ENCODE measurements around the gene KCNQ1.

Gene KCNQ1

DNA sequence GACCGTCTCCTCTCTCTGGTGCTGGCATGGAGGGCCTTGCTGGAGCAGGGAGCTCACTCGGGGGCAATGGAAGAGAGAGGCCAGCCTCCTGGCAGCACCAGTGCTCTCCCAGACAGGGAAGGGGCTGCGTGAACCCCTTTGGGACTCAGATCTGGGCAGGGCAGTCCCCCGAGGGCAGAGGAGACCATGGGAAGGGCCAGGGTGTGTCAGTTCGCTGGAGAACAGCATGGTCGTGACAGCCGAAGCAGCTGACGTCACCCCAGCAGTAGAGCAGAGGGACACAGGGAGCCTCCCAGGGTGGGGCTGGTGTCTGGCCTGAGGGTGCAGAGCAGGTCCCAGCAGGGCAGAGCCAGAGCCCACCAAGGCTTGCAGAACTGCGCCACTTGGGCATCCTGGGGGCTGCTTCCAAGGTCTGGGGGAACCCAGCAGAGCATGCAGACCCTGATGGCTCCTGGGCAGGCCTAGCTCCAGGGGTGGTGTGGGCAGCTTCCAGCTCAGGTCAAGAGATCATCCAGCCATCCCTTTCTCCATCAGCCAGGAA lies 326.0 kb downstream of the KCNQ1 start:
- peak; percentile 19 for DNase-seq

DNA sequence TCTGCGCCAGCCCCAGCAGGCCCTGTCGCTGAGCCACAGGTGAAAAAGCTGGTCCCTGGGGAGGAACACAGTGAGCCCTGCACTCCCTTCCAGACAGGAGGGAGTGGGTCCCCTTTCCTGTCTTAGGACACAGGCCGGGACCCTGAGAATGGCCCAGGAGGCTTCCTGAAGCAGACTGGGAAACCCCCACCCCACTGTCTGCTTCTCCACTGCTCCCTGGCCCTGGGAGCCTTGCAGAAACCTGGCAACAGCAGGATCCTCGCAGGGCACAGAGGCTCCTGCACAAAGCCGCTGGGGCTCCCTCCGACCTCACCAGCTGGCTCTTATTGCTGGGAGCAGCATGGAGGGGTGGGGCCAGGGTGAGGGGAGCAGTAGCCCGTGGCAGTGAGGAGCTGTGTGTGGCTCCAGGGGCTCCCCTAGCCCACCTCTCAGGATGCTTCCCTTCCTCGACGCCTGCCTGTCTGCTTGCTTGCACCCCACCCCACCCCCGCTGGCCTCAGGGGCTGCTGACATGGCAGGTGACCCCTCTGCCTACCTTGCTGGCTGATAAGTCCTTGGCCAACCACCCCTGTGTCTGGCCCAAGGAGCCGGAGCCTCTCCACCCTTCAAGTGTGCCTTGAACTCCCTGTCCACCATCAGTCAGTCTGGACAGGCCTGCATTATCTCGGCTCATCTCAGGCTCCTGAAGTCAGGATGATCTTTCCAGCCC lies 327.1 kb downstream of the KCNQ1 start:
- peak; percentile 14 for DNase-seq

DNA sequence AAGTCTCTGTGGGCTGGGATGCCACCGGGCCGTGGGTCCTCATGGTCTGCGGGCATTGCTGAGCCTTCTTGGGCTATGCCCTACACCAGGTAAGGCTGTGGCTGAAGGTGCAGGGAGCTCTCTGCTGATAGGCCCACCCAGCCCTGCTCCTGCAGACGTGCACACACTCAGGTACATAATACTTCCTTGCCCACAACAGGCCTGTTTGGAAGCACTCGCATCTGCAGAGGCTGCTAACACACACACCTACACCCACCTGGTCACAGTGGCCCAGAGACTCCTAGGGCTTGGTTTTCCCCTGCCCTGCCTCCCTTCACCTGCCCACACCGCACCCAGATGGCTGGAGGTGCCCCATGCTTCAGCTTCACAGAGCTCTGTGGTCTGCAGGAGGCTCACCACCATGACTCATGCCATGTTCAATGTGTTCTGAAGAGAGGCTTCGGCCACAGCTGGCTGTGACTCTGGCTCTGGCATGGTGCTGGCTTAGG lies 327.8 kb downstream of the KCNQ1 start:
- DNase-seq: no peak

DNA sequence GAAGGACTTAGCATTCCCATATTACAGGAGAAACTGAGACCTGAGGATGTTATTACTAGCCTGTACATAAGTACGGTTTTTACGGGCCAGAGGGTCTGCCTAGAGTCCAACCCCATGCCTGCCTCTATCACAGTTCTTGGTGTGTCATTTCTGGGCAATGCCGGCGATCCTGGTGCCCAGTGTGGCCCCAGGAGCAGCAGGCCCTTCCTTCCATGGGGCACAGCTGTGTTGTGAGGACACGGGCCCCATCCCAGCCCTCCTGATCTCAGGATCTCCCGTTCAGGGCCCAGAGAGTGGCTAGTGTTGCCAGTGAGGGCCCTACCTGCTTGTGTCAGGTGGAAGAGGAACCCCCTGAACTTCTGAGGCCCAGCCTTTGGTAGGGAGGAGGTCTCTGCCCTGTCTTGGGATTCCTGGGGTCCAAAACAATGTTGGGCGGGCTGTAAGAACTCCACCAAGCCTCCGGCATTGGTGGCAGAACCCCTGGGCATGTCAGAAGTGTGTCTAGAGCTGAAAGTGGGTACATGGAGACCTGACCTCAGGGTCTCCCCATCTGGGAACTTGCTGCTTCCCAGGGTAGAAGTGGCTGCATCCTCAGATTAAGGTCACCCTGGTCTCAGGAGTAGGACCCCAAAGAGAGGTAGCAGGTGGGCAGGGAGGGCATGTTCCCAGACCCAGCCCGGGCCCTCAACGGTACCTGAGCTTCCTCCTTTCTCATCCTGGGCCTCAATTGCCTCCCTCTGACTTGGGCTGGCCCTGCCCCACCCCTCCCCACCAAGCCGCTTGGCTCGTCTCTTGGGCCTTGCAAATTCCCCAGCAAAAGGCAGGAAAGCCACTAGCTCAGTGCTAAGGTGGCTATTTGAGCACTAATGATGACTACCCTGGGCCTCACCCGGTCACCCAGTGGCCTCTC lies 329.6 kb downstream of the KCNQ1 start:
- DNase-seq: peak; percentile 6

DNA sequence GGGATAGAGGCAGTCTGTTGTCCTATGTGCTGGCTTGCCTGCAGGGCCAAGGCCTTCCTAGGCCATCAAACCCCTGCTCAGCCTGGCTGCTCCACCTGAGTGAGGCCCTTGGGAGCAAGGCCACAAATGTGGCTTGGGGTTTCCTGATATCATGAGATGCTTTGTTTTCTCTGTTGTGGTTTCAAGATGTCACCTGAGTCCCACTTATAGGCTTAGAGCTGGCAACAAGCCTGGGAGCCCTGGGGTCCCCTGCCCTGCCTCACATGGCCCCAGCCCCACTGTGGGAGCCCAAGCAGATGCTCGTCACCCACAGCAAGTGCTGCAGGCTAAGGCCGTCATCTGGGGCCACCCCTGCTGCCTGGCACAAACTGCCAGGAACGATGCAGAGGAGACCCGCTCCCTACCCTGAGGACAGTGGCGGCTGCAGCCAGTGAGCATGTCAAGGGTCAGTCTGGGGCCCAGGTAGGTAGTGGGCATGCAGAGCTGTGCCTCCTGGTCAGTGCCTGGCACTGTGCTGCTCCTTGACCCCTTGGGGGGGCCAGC lies 330.3 kb downstream of the KCNQ1 start:
- peak; percentile 18 for DNase-seq

DNA sequence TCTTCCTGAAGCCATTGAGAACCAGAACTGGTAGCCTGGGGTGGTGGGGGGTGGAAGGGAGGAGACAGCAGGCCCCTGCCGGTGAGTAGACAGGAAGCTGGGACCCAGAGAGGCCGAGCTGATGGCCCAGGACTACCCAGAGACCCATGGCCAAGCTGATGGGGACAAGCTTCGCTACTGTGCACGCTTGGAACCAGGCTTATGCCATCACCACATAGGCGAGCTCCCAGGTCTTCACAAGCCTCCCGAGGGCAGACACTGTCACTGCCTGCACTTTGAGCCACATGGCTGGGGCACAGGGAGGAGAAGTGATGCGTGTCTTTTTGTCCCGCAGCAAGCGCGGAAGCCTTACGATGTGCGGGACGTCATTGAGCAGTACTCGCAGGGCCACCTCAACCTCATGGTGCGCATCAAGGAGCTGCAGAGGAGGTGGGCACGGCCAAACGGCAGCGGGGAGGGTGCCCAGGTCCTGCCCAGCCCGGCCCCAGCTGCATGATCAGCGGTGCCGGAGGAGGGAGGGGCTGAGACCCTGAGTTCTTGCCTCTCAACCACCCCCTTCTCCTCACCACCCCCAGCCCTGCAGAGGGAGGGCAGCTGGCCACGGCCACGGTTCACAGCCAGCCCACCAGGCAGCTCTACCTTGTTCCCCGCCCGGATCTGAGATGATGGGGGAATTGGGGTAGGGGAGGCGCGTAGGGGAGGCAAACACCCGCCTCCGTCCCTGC lies 331.0 kb downstream of the KCNQ1 start:
- DNase-seq: peak; percentile 18

DNA sequence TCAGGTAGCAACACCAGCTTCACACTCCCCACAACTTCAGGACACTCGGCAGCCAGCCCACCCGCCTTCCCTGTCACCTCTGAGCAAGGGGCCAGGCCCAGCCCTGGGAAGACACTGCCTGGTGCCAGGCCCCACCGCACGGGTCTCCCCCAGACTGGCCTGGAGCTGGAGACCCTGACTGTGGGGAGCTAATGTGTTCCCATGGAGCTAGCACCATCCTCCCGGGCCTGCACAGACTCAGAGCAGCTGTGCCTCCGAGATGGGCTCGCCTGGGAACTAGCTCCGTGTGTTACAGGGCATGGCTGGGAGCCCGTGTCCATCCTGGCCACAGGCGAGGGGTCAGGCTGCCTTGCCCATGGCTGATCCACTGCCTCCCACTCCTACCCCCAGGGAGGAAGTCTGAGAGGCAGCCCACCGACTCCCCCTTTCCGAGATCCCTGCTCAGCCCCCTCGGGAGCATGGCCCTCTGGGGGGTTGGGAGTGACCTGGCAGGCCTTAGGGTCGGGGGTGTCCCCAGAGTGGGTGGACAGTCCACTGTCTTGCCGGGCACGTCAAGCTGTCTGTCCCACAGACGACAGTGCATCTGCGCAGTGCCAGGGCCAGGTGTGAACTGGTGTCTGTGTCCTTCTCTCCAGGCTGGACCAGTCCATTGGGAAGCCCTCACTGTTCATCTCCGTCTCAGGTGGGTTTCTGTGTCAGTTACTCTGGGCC lies 331.7 kb downstream of the KCNQ1 start:
- DNase-seq: peak; percentile 24

DNA sequence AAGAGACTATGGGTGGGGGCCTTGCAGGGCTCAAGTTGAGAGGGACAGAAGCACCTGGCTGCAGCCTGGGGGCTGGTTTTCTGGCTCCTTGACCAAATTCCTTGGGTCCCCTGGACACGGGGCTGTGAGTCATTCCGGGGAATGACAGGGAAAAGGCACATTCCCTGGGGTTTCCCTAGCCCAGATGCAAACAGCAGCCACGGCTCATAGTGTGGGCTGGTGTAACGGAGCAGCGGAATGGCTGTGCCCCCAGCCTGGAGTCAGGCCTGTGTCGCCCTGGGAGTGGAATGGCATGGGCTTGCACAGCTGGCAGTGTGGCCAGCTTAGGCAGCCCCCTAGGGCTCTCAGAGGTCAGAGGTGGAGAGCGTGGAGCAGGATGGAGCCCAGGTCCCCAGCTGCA lies 332.6 kb downstream of the KCNQ1 start:
- DNase-seq: no peak

DNA sequence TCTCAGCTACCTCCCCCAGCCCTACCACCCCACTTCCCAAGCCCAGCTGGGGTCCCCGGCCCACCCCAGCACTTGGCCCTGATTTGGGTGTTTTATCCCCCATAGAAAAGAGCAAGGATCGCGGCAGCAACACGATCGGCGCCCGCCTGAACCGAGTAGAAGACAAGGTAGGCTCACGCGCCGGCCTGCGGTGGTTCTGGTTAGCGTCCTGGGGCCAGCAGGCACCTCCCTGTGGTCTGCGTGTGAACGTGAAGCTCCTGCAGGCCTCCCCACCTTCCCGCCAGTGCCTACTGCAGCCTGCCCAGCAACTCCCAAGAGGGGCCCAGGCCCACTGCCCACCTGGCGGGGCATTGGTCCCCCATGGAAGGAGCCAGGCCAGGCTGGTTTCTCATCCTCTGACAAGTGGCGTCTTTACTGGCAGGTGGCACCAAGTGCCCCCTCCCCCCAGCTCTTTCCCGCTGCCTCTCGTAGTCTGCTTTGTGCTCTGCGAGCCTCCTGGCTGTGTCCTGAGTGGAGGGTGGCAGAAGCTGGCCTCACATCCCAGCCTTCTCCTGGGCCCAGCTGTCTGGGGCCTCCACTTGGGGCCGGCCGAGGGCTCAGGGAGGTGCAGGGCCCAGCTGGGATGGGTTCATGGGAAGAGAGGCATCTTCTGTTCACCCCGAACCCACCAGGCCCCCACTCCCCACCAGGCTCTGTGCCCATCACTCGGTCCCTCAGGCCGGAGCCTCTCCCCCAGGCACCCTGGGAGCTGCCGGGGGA lies 333.2 kb downstream of the KCNQ1 start:
- DNase-seq: no peak

DNA sequence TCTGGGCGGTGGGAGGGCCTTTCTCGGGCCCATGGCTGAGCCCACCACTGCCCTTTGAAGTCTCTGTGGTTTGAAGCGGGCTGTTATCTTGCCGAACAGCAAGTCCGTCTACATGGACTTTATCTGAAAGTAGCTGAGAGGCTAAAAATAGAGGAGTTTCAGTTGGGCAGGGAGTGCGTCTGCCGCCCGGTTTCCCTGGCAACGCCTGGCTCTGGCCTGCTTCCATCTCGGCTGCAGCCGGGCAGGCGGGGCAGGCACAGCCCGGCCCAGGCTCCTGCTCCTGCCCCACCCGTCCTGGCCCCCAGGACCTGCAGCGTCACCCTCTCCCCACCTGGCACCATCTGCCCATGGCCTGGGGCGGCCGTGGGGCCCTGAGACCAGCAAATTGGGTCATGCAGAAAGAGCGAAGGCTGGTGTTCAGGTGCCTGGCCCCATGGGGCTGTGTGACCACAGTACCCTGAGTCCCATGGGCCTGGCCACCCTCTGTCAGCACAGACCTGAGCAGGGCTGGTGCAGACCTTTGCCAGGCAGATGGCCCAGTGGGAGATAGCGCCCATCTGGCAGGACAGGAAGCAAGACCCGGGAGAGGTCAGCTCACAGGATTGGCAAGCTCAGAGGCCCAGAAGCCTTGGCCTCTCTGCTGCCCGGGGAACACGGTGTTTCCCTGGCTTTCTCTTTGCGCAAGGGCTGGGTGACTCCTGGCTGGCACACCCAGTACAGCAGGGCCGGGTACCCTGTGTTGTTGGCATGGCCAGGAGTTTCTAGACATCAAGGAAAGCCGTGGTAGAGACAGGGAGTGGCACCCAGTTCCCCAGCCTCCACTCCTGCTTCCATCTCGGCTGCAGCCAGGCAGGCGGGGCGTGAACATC lies 334.1 kb downstream of the KCNQ1 start:
- DNase-seq: peak; percentile 89

DNA sequence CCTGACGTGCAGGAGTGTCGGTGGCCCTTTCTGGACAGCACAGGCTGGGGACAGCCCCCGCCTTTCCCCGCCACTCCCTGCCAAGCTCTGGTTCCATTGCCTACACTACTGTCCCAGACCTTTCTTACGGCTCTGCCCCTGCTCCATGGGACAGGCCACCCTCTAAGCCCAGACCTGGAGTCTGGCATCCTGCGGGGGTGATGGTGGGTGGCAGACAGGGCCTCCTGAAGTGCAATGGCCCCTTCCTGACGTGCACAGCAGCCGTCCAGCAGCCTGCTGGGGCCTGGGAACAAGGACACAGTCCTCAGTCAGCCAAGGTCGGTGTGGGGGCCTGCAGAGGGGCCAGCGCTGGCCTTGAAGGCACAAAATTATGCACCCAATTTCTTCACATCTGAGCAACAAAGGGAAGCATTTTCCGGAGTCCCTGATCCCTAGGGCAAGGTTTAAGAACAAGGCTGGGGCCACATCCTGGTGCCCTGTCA lies 334.7 kb downstream of the KCNQ1 start:
- no peak for DNase-seq

DNA sequence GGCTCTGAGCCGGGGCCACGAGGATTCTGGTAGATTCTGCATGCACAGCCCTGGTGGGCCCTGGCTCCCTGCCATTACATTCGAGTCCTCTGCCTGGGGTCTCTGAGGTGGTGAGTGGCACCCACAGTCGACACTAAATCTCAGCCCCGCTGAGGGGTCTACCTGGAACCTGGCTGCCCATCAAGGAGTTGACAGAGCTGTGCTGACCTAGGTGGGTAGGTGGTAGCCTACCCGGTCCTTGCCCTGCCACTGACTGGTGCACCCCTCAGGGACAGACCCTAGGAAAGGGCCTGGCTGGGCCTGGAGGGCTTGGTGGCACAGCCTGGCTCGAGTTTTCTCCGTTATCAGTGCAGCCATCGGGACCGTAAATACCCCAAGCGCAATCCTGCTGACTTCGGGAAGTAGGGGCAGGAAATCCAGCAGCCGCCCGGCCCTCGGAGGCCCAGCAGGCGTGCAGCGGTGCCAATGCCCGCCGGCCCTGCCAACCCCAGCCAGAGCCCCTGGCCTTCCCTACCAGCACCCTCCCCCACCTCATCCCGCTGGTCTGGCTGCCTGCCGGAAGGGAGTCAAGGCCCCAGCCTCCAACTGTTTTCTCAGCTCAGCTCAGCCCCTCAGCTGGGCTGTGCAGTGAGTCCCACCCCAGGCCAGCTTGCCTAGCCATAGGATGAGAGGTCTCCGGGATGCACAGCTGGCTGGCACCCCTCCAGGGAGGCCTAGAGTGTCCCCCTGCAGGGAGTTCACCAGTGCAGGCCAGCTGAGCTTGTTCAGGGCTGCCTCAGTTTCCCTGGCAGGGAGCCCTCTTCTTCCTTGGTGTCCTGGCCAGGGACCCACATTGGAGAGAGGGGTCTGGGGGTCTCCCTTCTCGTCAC lies 335.4 kb downstream of the KCNQ1 start:
- peak; percentile 85 for DNase-seq

DNA sequence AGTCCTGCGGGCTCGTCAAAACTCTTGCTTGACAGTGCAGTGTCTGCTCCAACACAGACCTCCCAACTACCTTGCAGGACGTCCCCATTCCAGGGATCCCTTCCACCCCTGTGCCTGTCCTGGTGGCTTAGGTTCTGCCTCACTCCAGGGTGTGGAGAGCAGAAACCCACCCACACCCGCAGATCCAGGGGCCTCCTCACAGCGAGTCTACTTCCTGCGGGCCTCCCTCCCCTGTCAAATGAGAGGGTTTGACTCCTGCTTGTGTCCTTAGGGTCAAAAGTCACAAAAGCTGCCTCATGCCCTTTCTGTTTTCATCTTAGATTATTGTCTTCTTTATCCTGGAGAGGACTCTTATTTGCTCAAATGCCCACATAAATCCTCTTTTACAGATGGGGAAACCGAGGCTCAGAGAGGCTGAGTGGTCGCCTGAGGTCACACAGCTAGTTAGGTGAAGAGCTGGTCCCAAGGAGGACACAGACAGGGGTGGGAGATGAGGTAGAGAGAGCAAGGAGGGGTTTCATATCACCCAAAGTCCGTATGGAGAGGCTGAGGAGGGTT lies 336.1 kb downstream of the KCNQ1 start:
- DNase-seq: no peak

DNA sequence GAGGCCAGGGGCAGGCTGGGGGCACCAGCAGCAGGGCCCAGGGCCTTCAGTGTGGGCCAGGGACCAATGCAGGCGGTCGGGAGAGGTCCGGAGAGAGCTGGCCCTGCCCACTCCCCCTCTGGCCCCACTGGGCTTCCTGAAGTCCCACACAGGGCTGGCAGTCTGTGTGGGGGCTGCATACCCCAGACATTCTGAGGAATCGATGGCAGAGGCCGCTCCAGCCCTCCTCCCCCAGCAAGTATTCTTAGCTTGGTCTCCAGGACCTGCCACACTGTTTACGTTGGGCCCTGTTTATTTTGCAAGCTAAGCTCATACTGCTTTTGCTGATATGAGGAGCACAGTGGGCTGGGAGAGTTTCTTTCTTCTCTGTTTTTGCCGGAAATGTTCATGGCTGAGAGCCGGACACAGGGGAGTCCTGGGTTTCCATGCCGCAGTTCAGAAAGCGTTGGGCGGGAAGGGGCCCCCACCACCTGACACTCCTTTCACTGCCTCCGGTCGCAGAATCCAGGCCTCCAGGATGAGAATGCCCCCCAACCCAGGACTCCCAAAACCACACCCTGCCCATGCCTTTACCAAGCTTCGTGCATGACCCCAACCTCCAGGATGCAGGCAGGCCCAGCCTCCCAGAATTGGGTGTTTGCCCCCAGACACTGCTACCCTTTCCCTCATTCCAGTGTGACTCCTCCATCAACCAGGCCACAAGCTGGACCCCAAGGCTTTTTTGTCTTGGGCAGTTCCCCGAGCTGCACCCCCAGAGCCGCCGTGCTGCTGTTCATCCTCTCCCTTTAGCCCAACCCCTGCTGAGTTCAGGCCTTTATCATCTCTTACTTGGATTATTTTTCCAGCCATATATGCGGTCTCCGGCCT lies 336.8 kb downstream of the KCNQ1 start:
- DNase-seq: peak; percentile 20

DNA sequence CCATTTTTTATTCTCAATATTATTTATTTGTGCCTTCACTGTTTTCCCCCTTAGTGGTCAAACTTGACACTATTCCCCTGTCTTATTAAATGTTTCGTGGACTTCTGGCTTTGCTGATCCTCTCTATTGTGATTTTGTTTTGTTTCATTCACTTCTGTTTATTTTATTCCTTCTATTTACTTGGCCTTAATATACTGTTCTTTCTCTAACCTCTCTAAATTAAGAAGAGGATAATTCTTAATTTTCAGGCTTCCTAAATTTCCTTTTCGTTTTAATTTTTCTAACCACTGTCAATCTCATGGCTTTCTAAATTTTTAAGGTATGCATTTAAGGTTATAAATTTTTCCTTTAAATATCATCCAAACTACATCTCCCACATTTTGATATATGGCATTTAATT lies 338.0 kb downstream of the KCNQ1 start:
- no peak for DNase-seq

DNA sequence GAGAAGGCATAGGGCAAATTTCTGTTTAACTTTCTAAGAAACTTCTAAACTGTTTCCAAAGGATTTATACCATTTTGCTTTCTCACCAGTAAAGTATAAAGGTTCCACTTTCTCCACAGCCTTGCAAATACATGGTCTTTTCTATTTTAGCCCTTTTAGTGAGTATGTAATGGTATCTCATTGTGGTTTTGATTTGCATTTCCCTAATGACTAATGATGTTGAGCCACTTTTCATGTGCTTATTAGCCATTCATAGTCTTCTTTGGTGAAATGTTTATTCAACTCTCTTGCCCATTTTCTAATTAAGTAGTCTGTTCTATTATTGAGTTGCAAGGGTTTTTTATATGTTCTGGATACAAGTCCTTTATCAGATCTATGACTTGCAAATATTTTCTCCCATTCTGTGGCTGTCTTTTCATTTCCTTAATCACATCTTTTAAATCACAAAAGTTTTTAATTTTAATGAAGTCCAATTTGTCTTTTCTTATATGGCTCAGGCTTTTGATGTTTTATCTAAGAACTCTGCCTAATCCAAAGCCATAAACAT lies 338.8 kb downstream of the KCNQ1 start:
- no peak for DNase-seq

DNA sequence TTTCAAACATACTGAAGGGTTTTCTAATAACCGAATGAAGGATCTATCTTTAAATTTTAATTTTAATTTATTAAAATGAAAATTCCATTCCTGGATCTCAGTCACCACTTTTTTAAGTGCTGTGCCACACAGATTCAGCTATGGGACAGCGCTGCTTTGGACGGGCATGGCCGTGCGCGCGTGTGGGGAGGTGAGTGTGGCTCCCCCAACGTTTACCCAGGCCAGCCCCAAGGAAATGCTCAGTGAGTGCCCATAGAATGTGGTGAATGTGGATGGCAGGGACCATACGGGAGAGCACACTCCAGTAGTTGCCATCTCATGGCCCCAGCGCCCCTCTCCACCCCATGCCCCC lies 343.0 kb downstream of the KCNQ1 start:
- no peak for DNase-seq

Measured in right hindlimb (tissue), 1 donor.